ENCODE data around the gene BCL2L13.

Gene BCL2L13

GRCh38 chr22:17725500-17725796 is 86.9 kb downstream of the BCL2L13 start:
- Histone ChIP-seq H3K9me3 (ENCODE audit: control insufficient read depth, insufficient read depth, low read length) (no peaks in the 10 kb centered on the region), H3K36me3 (ENCODE audit: control insufficient read depth, insufficient read depth, low read length) (0 out of 2 replicates have a peak, but pooled peaks cover 3% of the 10 kb centered on the region), H3K4me1 (ENCODE audit: control insufficient read depth, insufficient read depth, low read length) (no peaks in the 10 kb centered on the region), H3K4me3 (ENCODE audit: low read length) (no peak overlapping the region), H3K27me3 (ENCODE audit: control insufficient read depth, insufficient read depth, low read length) (no peaks in the 10 kb centered on the region), H3K27ac (ENCODE audit: low read length) (no peak overlapping the region)
- no peak for DNase-seq (ENCODE audit: low read depth, low spot score)

- H3K9me3 ChIP-seq (ENCODE audit: control insufficient read depth, insufficient read depth, low read length) = no peaks in the 10 kb centered on the region
- no peak overlapping the region for H3K27ac ChIP-seq (ENCODE audit: low read length)
- H3K4me1 ChIP-seq (ENCODE audit: control insufficient read depth, insufficient read depth, low read length) = no peaks in the 10 kb centered on the region
- 0 out of 2 replicates have a peak, but pooled peaks cover 3% of the 10 kb centered on the region for H3K36me3 ChIP-seq (ENCODE audit: control insufficient read depth, insufficient read depth, low read length)
- H3K4me3 ChIP-seq (ENCODE audit: low read length) = no peak overlapping the region
- no peak for DNase-seq (ENCODE audit: low read depth, low spot score)
- WGBS (ENCODE audit: insufficient coverage, insufficient read length) = no CpG with 5 or more reads among the region's 13 CpGs
- H3K27me3 ChIP-seq (ENCODE audit: control insufficient read depth, insufficient read depth, low read length) = no peaks in the 10 kb centered on the region
Observed at GRCh38 chr22:17726006-17726927, 87.7 kb downstream of the BCL2L13 start.

GRCh38 chr22:17726928-17727897 is 88.7 kb downstream of the BCL2L13 start:
- H3K27me3 ChIP-seq (ENCODE audit: control insufficient read depth, insufficient read depth, low read length) = no peaks in the 10 kb centered on the region
- DNase-seq (ENCODE audit: low read depth, low spot score) = no peak
- no peaks in the 10 kb centered on the region for H3K9me3 ChIP-seq (ENCODE audit: control insufficient read depth, insufficient read depth, low read length)
- H3K4me1 ChIP-seq (ENCODE audit: control insufficient read depth, insufficient read depth, low read length) = no peaks in the 10 kb centered on the region
- H3K27ac ChIP-seq (ENCODE audit: low read length) = no peak overlapping the region
- no peak overlapping the region for H3K4me3 ChIP-seq (ENCODE audit: low read length)
- H3K36me3 ChIP-seq (ENCODE audit: control insufficient read depth, insufficient read depth, low read length) = 0 out of 2 replicates have a peak, but pooled peaks cover 3% of the 10 kb centered on the region
- WGBS (ENCODE audit: insufficient coverage, insufficient read length) = no CpG with 5 or more reads among the region's 18 CpGs

- no peak overlapping the region for H3K27ac ChIP-seq (ENCODE audit: low read length)
- H3K27me3 ChIP-seq (ENCODE audit: control insufficient read depth, insufficient read depth, low read length) = no peaks in the 10 kb centered on the region
- no peak for DNase-seq (ENCODE audit: low read depth, low spot score)
- no CpG with 5 or more reads among the region's 8 CpGs for WGBS (ENCODE audit: insufficient coverage, insufficient read length)
- H3K9me3 ChIP-seq (ENCODE audit: control insufficient read depth, insufficient read depth, low read length) = no peaks in the 10 kb centered on the region
- no peaks in the 10 kb centered on the region for H3K4me1 ChIP-seq (ENCODE audit: control insufficient read depth, insufficient read depth, low read length)
- 0 out of 2 replicates have a peak, but pooled peaks cover 3% of the 10 kb centered on the region for H3K36me3 ChIP-seq (ENCODE audit: control insufficient read depth, insufficient read depth, low read length)
- no peak overlapping the region for H3K4me3 ChIP-seq (ENCODE audit: low read length)
Observed at GRCh38 chr22:17728786-17729185, 90.2 kb downstream of the BCL2L13 start.

- Histone ChIP-seq H3K4me1 (ENCODE audit: control insufficient read depth, insufficient read depth, low read length) (no peaks in the 10 kb centered on the region), H3K27ac (ENCODE audit: low read length) (no peak overlapping the region), H3K9me3 (ENCODE audit: control insufficient read depth, insufficient read depth, low read length) (no peaks in the 10 kb centered on the region), H3K36me3 (ENCODE audit: control insufficient read depth, insufficient read depth, low read length) (peaks cover 3% of the 10 kb centered on the region; the same call in 1 of the 2 replicates), H3K27me3 (ENCODE audit: control insufficient read depth, insufficient read depth, low read length) (no peaks in the 10 kb centered on the region), H3K4me3 (ENCODE audit: low read length) (no peak overlapping the region)
- DNase-seq (ENCODE audit: low read depth, low spot score) = no peak
- no CpG with 5 or more reads among the region's 6 CpGs for WGBS (ENCODE audit: insufficient coverage, insufficient read length)
Observed at GRCh38 chr22:17729561-17729960, 91.0 kb downstream of the BCL2L13 start.

GRCh38 chr22:17732251-17732854 is 93.8 kb downstream of the BCL2L13 start:
- WGBS (ENCODE audit: insufficient coverage, insufficient read length) = no CpG with 5 or more reads among the region's 2 CpGs
- no peaks in the 10 kb centered on the region for H3K9me3 ChIP-seq (ENCODE audit: control insufficient read depth, insufficient read depth, low read length)
- no peaks in the 10 kb centered on the region; the same call in 1 of the 2 replicates for H3K36me3 ChIP-seq (ENCODE audit: control insufficient read depth, insufficient read depth, low read length)

GRCh38 chr22:17733466-17733865 is 94.9 kb downstream of the BCL2L13 start:
- no peak for DNase-seq (ENCODE audit: low read depth, low spot score)
- no peak overlapping the region for H3K4me3 ChIP-seq (ENCODE audit: low read length)
- no peaks in the 10 kb centered on the region for H3K9me3 ChIP-seq (ENCODE audit: control insufficient read depth, insufficient read depth, low read length)
- no peaks in the 10 kb centered on the region; the same call in 1 of the 2 replicates for H3K36me3 ChIP-seq (ENCODE audit: control insufficient read depth, insufficient read depth, low read length)
- no CpG with 5 or more reads among the region's 3 CpGs for WGBS (ENCODE audit: insufficient coverage, insufficient read length)
- no peaks in the 10 kb centered on the region for H3K4me1 ChIP-seq (ENCODE audit: control insufficient read depth, insufficient read depth, low read length)
- no peaks in the 10 kb centered on the region for H3K27me3 ChIP-seq (ENCODE audit: control insufficient read depth, insufficient read depth, low read length)
- no peak overlapping the region for H3K27ac ChIP-seq (ENCODE audit: low read length)

More at GRCh38 chr22:17732251-17732854, 93.8 kb downstream of the BCL2L13 start:
- Histone ChIP-seq H3K27me3 (ENCODE audit: control insufficient read depth, insufficient read depth, low read length) (no peaks in the 10 kb centered on the region), H3K4me3 (ENCODE audit: low read length) (no peak overlapping the region), H3K4me1 (ENCODE audit: control insufficient read depth, insufficient read depth, low read length) (no peaks in the 10 kb centered on the region), H3K27ac (ENCODE audit: low read length) (no peak overlapping the region)
- no peak for DNase-seq (ENCODE audit: low read depth, low spot score)

- no peak overlapping the region for H3K27ac ChIP-seq (ENCODE audit: low read length)
- no peak for DNase-seq (ENCODE audit: low read depth, low spot score)
- no peaks in the 10 kb centered on the region for H3K9me3 ChIP-seq (ENCODE audit: control insufficient read depth, insufficient read depth, low read length)
- no peak overlapping the region for H3K4me3 ChIP-seq (ENCODE audit: low read length)
- H3K4me1 ChIP-seq (ENCODE audit: control insufficient read depth, insufficient read depth, low read length) = no peaks in the 10 kb centered on the region
- no peaks in the 10 kb centered on the region; the same call in 1 of the 2 replicates for H3K36me3 ChIP-seq (ENCODE audit: control insufficient read depth, insufficient read depth, low read length)
- WGBS (ENCODE audit: insufficient coverage, insufficient read length) = no CpG with 5 or more reads among the region's 4 CpGs
- no peaks in the 10 kb centered on the region for H3K27me3 ChIP-seq (ENCODE audit: control insufficient read depth, insufficient read depth, low read length)
Observed at GRCh38 chr22:17734187-17734586, 95.6 kb downstream of the BCL2L13 start.

GRCh38 chr22:17738386-17739128 is 100.0 kb downstream of the BCL2L13 start:
- Histone ChIP-seq H3K27ac (ENCODE audit: low read length) (no peak overlapping the region), H3K4me3 (ENCODE audit: low read length) (no peak overlapping the region), H3K36me3 (ENCODE audit: control insufficient read depth, insufficient read depth, low read length) (no peaks in the 10 kb centered on the region; the same call in 1 of the 2 replicates), H3K27me3 (ENCODE audit: control insufficient read depth, insufficient read depth, low read length) (no peaks in the 10 kb centered on the region), H3K4me1 (ENCODE audit: control insufficient read depth, insufficient read depth, low read length) (peaks cover 2% of the 10 kb centered on the region; the same call in 1 of the 2 replicates), H3K9me3 (ENCODE audit: control insufficient read depth, insufficient read depth, low read length) (no peaks in the 10 kb centered on the region)
- DNase-seq (ENCODE audit: low read depth, low spot score) = no peak
- WGBS (ENCODE audit: insufficient coverage, insufficient read length) = no CpG with 5 or more reads among the region's 21 CpGs
